NOMO-1 treated with dmso at 0.1 percent for 144 hours (cell line): ENCODE data around the gene CCDC157.
"Not testable (repeated sequence)": the region's sequence is repeated elsewhere in the genome, so short reads cannot be mapped to it uniquely, and the experiment has no call there.

ENCODE experiments used
- DNase-seq: peaks from one replicate; lab custom pipeline; 2025; ENCODE audit not compliant: unreplicated experiment; lab: John Stamatoyannopoulos, UW

Gene CCDC157

GRCh38 chr22:30325724-30326254, 31.0 kb upstream of the CCDC157 start:
- no peak for DNase-seq

- no peak for DNase-seq
Measured at GRCh38 chr22:30326255-30326705, 30.5 kb upstream of the CCDC157 start.

GRCh38 chr22:30326706-30327362, 30.0 kb upstream of the CCDC157 start, which contains the start of gene TBC1D10A:
Gene TBC1D10A, minus strand, starts transcription at chr22:30326941. Its CDS starts 60 bp downstream, at chr22:30326881.
- peak; percentile 89 for DNase-seq

GRCh38 chr22:30327864-30328345, 28.9 kb upstream of the CCDC157 start:
- no peak for DNase-seq

GRCh38 chr22:30328466-30329049, 28.2 kb upstream of the CCDC157 start:
- DNase-seq: no peak

- DNase-seq: no peak
Measured at GRCh38 chr22:30332551-30332950, 24.3 kb upstream of the CCDC157 start.

- no peak for DNase-seq
Measured at GRCh38 chr22:30332994-30333706, 23.7 kb upstream of the CCDC157 start.

- no peak for DNase-seq
Measured at GRCh38 chr22:30333707-30334087, 23.1 kb upstream of the CCDC157 start.

GRCh38 chr22:30334646-30335045, 22.2 kb upstream of the CCDC157 start:
- DNase-seq: no peak

- no peak for DNase-seq
Measured at GRCh38 chr22:30335236-30335635, 21.6 kb upstream of the CCDC157 start.

- DNase-seq: no peak
Measured at GRCh38 chr22:30336752-30337460, 19.9 kb upstream of the CCDC157 start.

GRCh38 chr22:30337461-30337778, 19.4 kb upstream of the CCDC157 start:
- no peak for DNase-seq

- not testable (repeated sequence) for DNase-seq
Measured at GRCh38 chr22:30338341-30338740, 18.5 kb upstream of the CCDC157 start.

GRCh38 chr22:30338802-30339201, 18.0 kb upstream of the CCDC157 start:
- no peak for DNase-seq

GRCh38 chr22:30340911-30341685, 15.7 kb upstream of the CCDC157 start:
- no peak for DNase-seq

- DNase-seq: no peak
Measured at GRCh38 chr22:30344447-30345200, 12.2 kb upstream of the CCDC157 start.

- DNase-seq: no peak
Measured at GRCh38 chr22:30347255-30347892, 9.4 kb upstream of the CCDC157 start.

- no peak for DNase-seq
Measured at GRCh38 chr22:30348404-30348803, 8.4 kb upstream of the CCDC157 start.

- no peak for DNase-seq
Measured at GRCh38 chr22:30348809-30349208, 8.0 kb upstream of the CCDC157 start.
